GM12873 (cell line): ENCODE data around the gene FAAP20.

ENCODE experiments used
- CTCF ChIP-seq: IDR thresholded peaks from 2 replicates; pipeline ENCODE4 v1.5.1; 2012; ENCODE audit warnings: low read depth, mild to moderate bottlenecking, moderate library complexity, low read length, control low read depth; ENCODE audit not compliant: insufficient read depth; ENCODE audit errors: missing control alignments

The FAAP20 gene, protein sequence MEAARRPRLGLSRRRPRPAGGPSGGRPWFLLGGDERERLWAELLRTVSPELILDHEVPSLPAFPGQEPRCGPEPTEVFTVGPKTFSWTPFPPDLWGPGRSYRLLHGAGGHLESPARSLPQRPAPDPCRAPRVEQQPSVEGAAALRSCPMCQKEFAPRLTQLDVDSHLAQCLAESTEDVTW

DNA sequence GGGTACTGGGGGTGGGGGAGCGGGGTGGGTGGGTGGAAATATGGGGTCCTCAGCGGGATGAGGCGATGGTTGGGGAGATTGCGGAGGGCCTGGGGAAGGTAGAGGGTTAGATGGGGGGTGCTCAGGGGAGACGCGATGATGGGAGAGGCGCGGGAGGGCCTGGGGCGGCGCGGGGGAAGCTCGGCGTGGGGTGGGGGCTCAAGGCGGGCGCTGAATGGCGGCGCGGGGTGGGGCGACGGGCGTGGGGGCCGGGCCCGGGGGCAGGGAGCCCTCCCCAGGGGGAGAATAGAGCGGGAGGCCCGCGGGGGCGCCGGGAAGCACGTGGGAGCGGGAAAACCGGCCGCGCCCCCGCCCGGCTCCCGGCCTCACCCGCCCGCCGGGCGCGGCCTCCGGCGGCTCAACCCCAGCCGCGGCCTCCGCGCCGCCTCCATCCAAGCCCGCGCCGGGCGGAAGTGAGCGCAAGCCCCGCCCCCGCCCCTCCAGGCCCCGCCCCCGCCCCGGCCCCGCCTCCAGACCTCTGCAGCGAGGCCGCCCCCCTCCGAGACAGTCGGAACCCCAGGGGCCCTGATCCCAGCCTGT is at the start of gene FAAP20:
FAAP20 (minus strand) TSS at position 454 of the 579 bp plus-strand sequence; CDS start at position 431, 23 bp downstream.
- no peak for TF ChIP-seq CTCF

GRCh38 chr1:2242814-2243725 is 48.5 kb upstream of the FAAP20 start:
- no peak for TF ChIP-seq CTCF

GRCh38 chr1:2241820-2242219 is 47.2 kb upstream of the FAAP20 start:
- TF ChIP-seq CTCF: no peak

- no peak for TF ChIP-seq CTCF
Measured at GRCh38 chr1:2240270-2241156, 45.9 kb upstream of the FAAP20 start.

DNA sequence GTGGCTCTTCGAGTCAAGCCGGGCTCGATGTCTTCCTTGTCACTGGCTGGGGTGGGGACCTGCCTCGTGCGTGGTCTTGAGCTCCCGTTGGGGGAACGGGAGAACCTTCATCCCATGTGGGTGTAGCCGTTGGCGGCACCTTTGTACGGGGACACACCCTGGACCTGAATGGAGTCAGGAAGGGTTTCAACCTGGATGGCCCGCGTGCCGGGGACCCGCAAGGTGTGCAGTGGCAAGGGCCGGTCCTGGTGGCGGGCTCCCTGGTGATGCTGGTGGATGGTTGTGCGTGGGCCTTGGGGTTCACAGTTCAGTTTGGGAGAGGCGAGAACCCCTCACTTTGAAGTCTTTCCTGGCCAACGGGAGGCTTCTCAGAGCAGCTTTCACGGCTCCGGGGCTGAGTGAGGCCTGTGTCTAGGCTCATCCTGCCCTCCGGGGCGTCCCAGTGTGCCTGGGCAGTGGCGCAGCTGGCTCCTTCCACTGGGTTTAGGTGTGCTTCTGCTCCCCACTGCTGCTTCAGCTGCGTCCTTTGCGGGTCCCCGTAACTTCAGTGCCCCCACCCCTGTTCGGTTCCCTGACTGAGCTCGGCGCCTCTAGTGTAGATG is 44.9 kb upstream of the FAAP20 start:
- TF ChIP-seq CTCF: no peak

DNA sequence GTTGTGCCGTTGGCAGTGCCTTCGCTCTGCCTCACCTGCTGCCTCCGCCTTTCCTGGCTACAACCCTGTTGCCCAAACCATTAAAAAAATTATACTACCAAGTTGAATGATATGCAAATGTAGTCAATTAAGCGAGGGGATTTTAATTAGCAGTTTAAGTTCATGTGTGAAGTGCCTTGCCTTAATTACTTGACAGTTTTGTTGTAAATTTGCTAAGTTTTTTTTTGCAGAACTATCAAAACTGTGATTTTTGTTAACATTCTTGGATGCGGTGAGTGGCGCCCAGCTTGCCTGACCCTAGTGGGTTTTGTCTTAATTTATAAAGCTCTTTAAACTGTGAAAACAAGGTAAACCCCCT is 44.4 kb upstream of the FAAP20 start:
- TF ChIP-seq CTCF: no peak
